ENCODE measurements around the gene TGM5. TPM values are rescaled to one million over a fixed set of nuclear protein-coding genes. Genes with fewer than 3 reads are reported as not detected.
"Not testable (repeated sequence)": the region's sequence is repeated elsewhere in the genome, so short reads cannot be mapped to it uniquely, and the experiment has no call there.

The TGM5 gene
- total and polyA plus RNA-seq, 4 donors = 0.15 TPM; not detected in 3

DNA sequence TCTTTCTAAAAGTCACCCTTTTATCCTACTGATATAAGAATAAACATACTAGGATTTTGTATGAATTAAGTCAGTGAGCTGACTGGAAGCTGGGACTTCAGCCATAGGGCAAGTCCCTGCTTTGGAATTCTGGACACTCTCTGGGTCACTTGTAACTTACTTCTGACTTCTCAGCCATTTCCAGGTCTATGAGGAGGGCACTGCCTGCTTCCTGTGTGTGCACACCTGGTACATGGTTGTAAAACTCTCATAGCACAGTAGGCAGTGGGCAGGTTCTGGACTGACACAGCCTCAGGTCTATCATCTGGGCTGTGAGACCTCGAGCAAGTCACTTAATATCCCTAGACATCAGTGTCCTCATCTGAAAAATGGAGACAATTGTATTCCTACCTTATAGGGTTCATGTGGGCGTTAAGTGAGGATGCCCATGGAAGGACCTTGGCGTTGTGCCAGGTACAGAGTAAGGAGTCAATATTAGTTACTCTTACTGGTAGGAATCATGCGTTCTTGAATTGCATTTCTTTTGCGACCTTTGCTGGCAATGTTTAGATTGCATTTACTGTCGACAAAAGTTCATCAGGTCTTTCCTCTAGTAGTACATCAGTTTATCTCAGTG is 27.5 kb upstream of the TGM5 start:
- peaks cover 0 to 33% (median 15%) of the 10 kb centered on the region in 3 donors for H3K27me3 ChIP-seq (ENCODE audit: control insufficient read depth in 3 of 3, insufficient read depth in 3 of 3, low read length in 2 of 3)
- no peaks in the 10 kb centered on the region for H3K36me3 ChIP-seq (ENCODE audit: control insufficient read depth in 4 of 4, insufficient read depth in 4 of 4, low read length in 4 of 4)
- H3K9ac ChIP-seq (ENCODE audit: insufficient read depth in 1 of 2, low read length in 2 of 2) = no peak overlapping the region
- TF ChIP-seq CTCF (IDR thresholded peaks at IDR 0.05; ENCODE audit: control extremely low read depth, extremely low read depth) = no peak
- H3K9me3 ChIP-seq (ENCODE audit: control insufficient read depth in 4 of 4, insufficient read depth in 3 of 4, low read length in 3 of 4) = peaks cover 0 to 2% (median 0%) of the 10 kb centered on the region in 4 donors
- DNase-seq (no peak), ATAC-seq (ENCODE audit: insufficient read depth, low FRiP score) (no peak)
- 62 to 76% methylated on average over 6 of the region's 6 CpGs for WGBS, 2 donors
- H3K27ac ChIP-seq (ENCODE audit: low read depth in 1 of 2, low read length in 1 of 2) = no peak overlapping the region
- peaks cover 0 to 2% (median 0%) of the 10 kb centered on the region in 5 donors for H3K4me1 ChIP-seq (ENCODE audit: control insufficient read depth in 5 of 5, insufficient read depth in 5 of 5, low read length in 5 of 5)
- H3K4me3 ChIP-seq = no peak overlapping the region

DNA sequence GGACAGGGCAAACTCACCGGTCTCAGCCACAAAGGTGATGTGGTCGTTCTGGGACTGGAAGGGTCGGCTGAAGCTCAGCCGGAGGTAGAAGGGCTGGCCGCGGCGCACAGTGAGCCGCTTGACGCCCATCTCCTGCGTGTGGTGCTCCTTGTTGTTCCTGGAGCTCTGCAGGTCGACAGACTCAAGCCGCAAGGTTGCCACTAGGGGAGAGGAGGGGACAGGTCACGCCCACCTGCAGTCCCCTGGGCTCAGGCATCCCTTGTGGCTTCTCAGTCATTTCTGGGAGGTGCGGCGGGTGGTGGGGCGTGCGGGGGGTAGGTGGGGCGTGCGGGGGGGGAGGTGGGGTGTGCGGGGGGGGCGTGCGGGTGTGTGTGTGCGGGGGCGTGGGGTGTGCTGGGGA is 26.7 kb upstream of the TGM5 start:
- TF ChIP-seq CTCF (IDR thresholded peaks at IDR 0.05; ENCODE audit: control extremely low read depth, extremely low read depth) = no peak
- Histone ChIP-seq H3K9me3 (ENCODE audit: control insufficient read depth in 4 of 4, insufficient read depth in 3 of 4, low read length in 3 of 4) (peaks cover 0 to 2% (median 0%) of the 10 kb centered on the region in 4 donors), H3K27ac (ENCODE audit: low read depth in 1 of 2, low read length in 1 of 2) (no peak overlapping the region), H3K4me1 (ENCODE audit: control insufficient read depth in 5 of 5, insufficient read depth in 5 of 5, low read length in 5 of 5) (peaks cover 0 to 2% (median 0%) of the 10 kb centered on the region in 5 donors), H3K36me3 (ENCODE audit: control insufficient read depth in 4 of 4, insufficient read depth in 4 of 4, low read length in 4 of 4) (no peaks in the 10 kb centered on the region), H3K4me3 (no peak overlapping the region), H3K9ac (ENCODE audit: insufficient read depth in 1 of 2, low read length in 2 of 2) (no peak overlapping the region), H3K27me3 (ENCODE audit: control insufficient read depth in 3 of 3, insufficient read depth in 3 of 3, low read length in 2 of 3) (peaks cover 0 to 33% (median 15%) of the 10 kb centered on the region in 3 donors)
- DNase-seq (no peak), ATAC-seq (ENCODE audit: insufficient read depth, low FRiP score) (no peak)
- WGBS, 2 donors = 7 to 16% methylated on average over 17 to 24 of the region's 24 CpGs

DNA sequence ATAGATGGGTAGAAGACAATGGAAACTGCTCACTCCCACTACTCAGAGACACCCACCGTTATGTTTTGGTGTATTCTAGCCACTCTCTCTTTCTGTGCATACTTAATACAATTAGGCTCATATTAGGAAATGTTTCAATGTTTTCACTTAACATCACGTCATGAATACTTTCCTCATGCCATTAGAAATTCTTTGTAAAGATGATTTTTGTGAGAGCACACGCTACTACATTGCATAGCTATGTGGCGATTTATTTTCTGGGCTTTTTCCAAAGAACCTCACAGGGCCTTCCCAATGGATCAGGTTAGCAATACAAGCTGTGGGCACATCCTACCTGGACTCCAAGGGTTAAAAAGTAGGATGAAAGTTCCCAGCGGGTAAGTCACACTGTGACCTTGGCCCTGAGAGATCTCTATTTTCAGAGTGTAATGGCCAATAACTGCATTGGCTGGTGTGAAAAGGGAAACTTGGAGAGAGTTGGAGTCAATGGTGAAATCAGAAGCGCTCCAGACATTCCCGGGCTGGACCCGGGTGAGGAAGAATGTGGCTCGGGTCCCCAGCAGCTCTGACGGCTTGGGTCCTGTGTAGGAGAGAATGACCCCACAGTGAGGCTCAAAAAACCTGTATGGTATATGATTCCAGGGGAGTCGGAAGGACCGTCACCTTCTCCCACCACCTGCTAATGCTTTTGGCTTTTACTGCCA is 25.8 kb upstream of the TGM5 start:
- WGBS, 2 donors = 66 to 83% methylated on average over 12 of the region's 12 CpGs
- H3K9ac ChIP-seq (ENCODE audit: insufficient read depth in 1 of 2, low read length in 2 of 2) = no peak overlapping the region
- no peak overlapping the region for H3K27ac ChIP-seq (ENCODE audit: low read depth in 1 of 2, low read length in 1 of 2)
- H3K4me1 ChIP-seq (ENCODE audit: control insufficient read depth in 5 of 5, insufficient read depth in 5 of 5, low read length in 5 of 5) = peaks cover 0 to 2% (median 0%) of the 10 kb centered on the region in 5 donors
- peaks cover 0 to 33% (median 15%) of the 10 kb centered on the region in 3 donors for H3K27me3 ChIP-seq (ENCODE audit: control insufficient read depth in 3 of 3, insufficient read depth in 3 of 3, low read length in 2 of 3)
- peaks cover 0 to 2% (median 0%) of the 10 kb centered on the region in 4 donors for H3K9me3 ChIP-seq (ENCODE audit: control insufficient read depth in 4 of 4, insufficient read depth in 3 of 4, low read length in 3 of 4)
- no peak for TF ChIP-seq CTCF (IDR thresholded peaks at IDR 0.05; ENCODE audit: control extremely low read depth, extremely low read depth)
- no peaks in the 10 kb centered on the region for H3K36me3 ChIP-seq (ENCODE audit: control insufficient read depth in 4 of 4, insufficient read depth in 4 of 4, low read length in 4 of 4)
- no peak for DNase-seq
- H3K4me3 ChIP-seq = no peak overlapping the region
- no peak for ATAC-seq (ENCODE audit: insufficient read depth, low FRiP score)

DNA sequence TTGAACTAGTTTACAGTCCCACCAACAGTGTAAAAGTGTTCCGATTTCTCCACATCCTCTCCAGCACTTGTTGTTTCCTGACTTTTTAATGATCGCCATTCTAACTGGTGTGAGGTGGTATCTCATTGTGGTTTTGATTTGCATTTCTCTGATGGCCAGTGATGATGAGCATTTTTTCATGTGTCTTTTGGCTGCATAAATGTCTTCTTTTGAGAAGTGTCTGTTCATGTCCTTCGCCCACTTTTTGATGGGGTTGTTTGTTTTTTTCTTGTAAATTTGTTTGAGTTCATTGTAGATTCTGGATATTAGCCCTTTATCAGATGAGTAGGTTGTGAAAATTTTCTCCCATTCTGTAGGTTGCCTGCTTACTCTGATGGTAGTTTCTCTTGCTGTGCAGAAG is 22.9 kb upstream of the TGM5 start:
- not testable (repeated sequence) for H3K36me3 ChIP-seq (ENCODE audit: control insufficient read depth in 4 of 4, insufficient read depth in 4 of 4, low read length in 4 of 4); H3K9ac ChIP-seq (ENCODE audit: insufficient read depth in 1 of 2, low read length in 2 of 2); H3K4me1 ChIP-seq (ENCODE audit: control insufficient read depth in 5 of 5, insufficient read depth in 5 of 5, low read length in 5 of 5); ATAC-seq (ENCODE audit: insufficient read depth, low FRiP score); H3K27ac ChIP-seq (ENCODE audit: low read depth in 1 of 2, low read length in 1 of 2); H3K4me3 ChIP-seq; H3K9me3 ChIP-seq (ENCODE audit: control insufficient read depth in 4 of 4, insufficient read depth in 3 of 4, low read length in 3 of 4); DNase-seq
- H3K27me3 ChIP-seq (ENCODE audit: control insufficient read depth in 3 of 3, insufficient read depth in 3 of 3, low read length in 2 of 3) = peaks cover 0 to 28% (median 7%) of the 10 kb centered on the region in 3 donors
- WGBS, 2 donors = 92 to 93% methylated on average over 2 of the region's 3 CpGs
